GM23248 (cell line): ENCODE results near the gene CACNA2D1. TPM values are rescaled to one million over a fixed set of nuclear protein-coding genes. Genes with fewer than 3 reads are reported as not detected.

Experiments used
- DNase-seq: peaks from one replicate; pipeline ENCODE4 v3.0.0-alpha.2; 2015
- H2AFZ ChIP-seq: fragments of 200-600 bp; sonication (generic); 2 replicates; pipeline ENCODE4 v1.6.1; 2016; ENCODE audit warnings: antibody characterized with exemption
- H3F3A ChIP-seq: fragments of 200-600 bp; sonication (generic); 2 replicates; pipeline ENCODE4 v1.6.1; 2016; ENCODE audit warnings: mild to moderate bottlenecking, antibody characterized with exemption, mixed run types; ENCODE audit not compliant: insufficient read depth
- H3K27ac ChIP-seq: fragments of 200-600 bp; sonication (generic); 2 replicates; pipeline ENCODE4 v1.5.1; 2016; ENCODE audit warnings: mild to moderate bottlenecking
- H3K27me3 ChIP-seq: fragments of 200-600 bp; sonication (generic); replicated peaks from 2 replicates; pipeline ENCODE4 v1.6.1; 2016; ENCODE audit warnings: mild to moderate bottlenecking; ENCODE audit not compliant: insufficient read depth
- H3K36me3 ChIP-seq: fragments of 200-600 bp; sonication (generic); 2 replicates; pipeline ENCODE4 v1.6.1; 2016; ENCODE audit warnings: low read depth, mild to moderate bottlenecking
- H3K4me1 ChIP-seq: fragments of 200-600 bp; sonication (generic); 2 replicates; pipeline ENCODE4 v1.6.1; 2016; ENCODE audit warnings: mild to moderate bottlenecking; ENCODE audit not compliant: insufficient read depth
- H3K4me2 ChIP-seq: fragments of 200-600 bp; sonication (generic); one replicate; pipeline ENCODE4 v1.6.1; 2016; ENCODE audit warnings: mild to moderate bottlenecking; ENCODE audit not compliant: unreplicated experiment
- H3K4me3 ChIP-seq: fragments of 200-600 bp; sonication (generic); 2 replicates; pipeline ENCODE4 v1.5.1; 2016; ENCODE audit warnings: mild to moderate bottlenecking
- H3K79me2 ChIP-seq: fragments of 200-600 bp; sonication (generic); 2 replicates; pipeline ENCODE4 v1.6.1; 2016; ENCODE audit warnings: mild to moderate bottlenecking; ENCODE audit not compliant: insufficient read depth
- H3K9ac ChIP-seq: fragments of 200-600 bp; sonication (generic); 2 replicates; pipeline ENCODE4 v1.6.1; 2016; ENCODE audit warnings: mild to moderate bottlenecking
- H3K9me2 ChIP-seq: fragments of 200-600 bp; sonication (generic); 2 replicates; pipeline ENCODE4 v1.6.1; 2016; ENCODE audit warnings: mixed run types, mild to moderate bottlenecking, moderate library complexity; ENCODE audit not compliant: insufficient read depth
- H3K9me3 ChIP-seq: fragments of 200-600 bp; sonication (generic); one replicate; pipeline ENCODE4 v1.6.1; 2017; ENCODE audit warnings: low read depth
- H4K20me1 ChIP-seq: fragments of 200-600 bp; sonication (generic); 2 replicates; pipeline ENCODE4 v1.6.0; 2016; ENCODE audit not compliant: insufficient read depth
- EZH2 ChIP-seq: fragments of 200-600 bp; sonication (generic); IDR thresholded peaks from 2 replicates; pipeline ENCODE4 v1.6.1; 2018; ENCODE audit warnings: antibody characterized with exemption, mild to moderate bottlenecking; ENCODE audit not compliant: insufficient read depth, poor library complexity, severe bottlenecking
- EZH2phosphoT487 ChIP-seq: fragments of 200-600 bp; sonication (generic); IDR thresholded peaks from 2 replicates; pipeline ENCODE4 v1.6.1; 2018; ENCODE audit warnings: antibody characterized with exemption, moderate library complexity, mild to moderate bottlenecking, low read depth; ENCODE audit not compliant: insufficient read depth
- WGBS, 2 experiments: methylation state at CpG; one replicate each; pipeline ENCODE4 v1.1.6; 2015 to 2017; ENCODE audit warnings: low lambda C conversion rate in 2 of 2, low coverage in 1 of 2; ENCODE audit errors: missing lambda C conversion rate in 2 of 2; 5-methylcytosine and 5-hydroxymethylcytosine counted together
- in situ Hi-C: fragments of 300-500 bp; cut with MboI; formaldehyde crosslinking; loops from 2 replicates; pipeline ENCODE4 v1.15.0; 2020
- polyA plus RNA-seq: library from polyadenylated mRNA; unstranded; fragments of >200 nt; fragmentation: Nextera tagmentation; extraction: Ambion mirVana; gene quantifications from 2 replicates; pipeline ENCODE4 v1.2.1, GENCODE V29; 2016
- total RNA-seq: library from RNA; depleted of rRNA; stranded (reverse); fragments of >200 nt; shearing (Covaris generic); gene quantifications from 2 replicates; pipeline ENCODE4 v1.2.3, GENCODE V29; 2014

Gene CACNA2D1
- total and polyA plus RNA-seq, 2 experiments from 2014 or later, result 7.7 to 21.2 TPM

- H3K4me3 ChIP-seq, result no peak overlapping the region
- DNase-seq, result no peak
- no peaks in the 10 kb centered on the region for H3K36me3 ChIP-seq
- H3K27me3 ChIP-seq, result no peaks in the 10 kb centered on the region
- TF ChIP-seq EZH2, result no peak
- no peak for TF ChIP-seq EZH2phosphoT487
- no peaks in the 10 kb centered on the region for H4K20me1 ChIP-seq
- no peak overlapping the region for H2AFZ ChIP-seq
- H3K9me3 ChIP-seq, result no peaks in the 10 kb centered on the region
- H3K9ac ChIP-seq, result no peak overlapping the region
- no peaks in the 10 kb centered on the region for H3K9me2 ChIP-seq
- in situ Hi-C loops, result no loop called here
- H3K4me1 ChIP-seq, result no peaks in the 10 kb centered on the region
- H3F3A ChIP-seq, result no peaks in the 10 kb centered on the region
- H3K27ac ChIP-seq, result no peak overlapping the region
- 97 to 98% methylated on average over 3 of the region's 3 CpGs for WGBS, 2 experiments
- H3K4me2 ChIP-seq, result no peak overlapping the region
- H3K79me2 ChIP-seq, result no peaks in the 10 kb centered on the region
These were observed 168.2 kb downstream of the CACNA2D1 start for GRCh38 chr7:82275342-82275741.

DNA sequence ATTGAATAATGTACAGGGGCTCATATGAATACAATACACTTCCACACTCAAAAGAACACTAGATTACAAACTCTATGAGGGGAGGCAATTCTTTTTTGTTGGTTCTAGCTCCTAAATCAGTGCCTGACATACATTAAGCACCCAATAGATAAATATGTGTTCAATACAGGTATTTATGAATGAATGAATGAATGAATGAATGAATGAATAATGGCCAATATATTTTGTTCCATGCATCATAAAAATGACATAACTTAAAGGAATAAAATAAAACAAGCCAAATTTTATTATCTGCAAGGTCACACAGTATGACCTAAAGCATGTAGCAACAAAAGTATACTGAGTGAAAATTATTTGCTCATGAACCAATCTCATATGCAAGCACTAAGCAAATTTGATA lies 168.9 kb downstream of the CACNA2D1 start:
- in situ Hi-C loops, result no loop called here

GRCh38 chr7:82273886-82274285 lies 169.7 kb downstream of the CACNA2D1 start:
- no peak overlapping the region for H3K9ac ChIP-seq
- in situ Hi-C loops, result no loop called here
- DNase-seq, result no peak
- no peak for TF ChIP-seq EZH2
- TF ChIP-seq EZH2phosphoT487, result no peak
- no peaks in the 10 kb centered on the region; the same call in 1 of the 2 replicates for H4K20me1 ChIP-seq
- H3F3A ChIP-seq, result no peaks in the 10 kb centered on the region
- no peaks in the 10 kb centered on the region for H3K9me2 ChIP-seq
- H2AFZ ChIP-seq, result no peak overlapping the region
- H3K4me2 ChIP-seq, result no peak overlapping the region
- H3K36me3 ChIP-seq, result no peaks in the 10 kb centered on the region
- H3K4me3 ChIP-seq, result no peak overlapping the region
- H3K9me3 ChIP-seq, result no peaks in the 10 kb centered on the region
- WGBS, 2 experiments, result 76 to 86% methylated on average over 3 of the region's 3 CpGs
- no peak overlapping the region for H3K27ac ChIP-seq
- H3K4me1 ChIP-seq, result no peaks in the 10 kb centered on the region
- H3K27me3 ChIP-seq, result no peaks in the 10 kb centered on the region
- H3K79me2 ChIP-seq, result no peaks in the 10 kb centered on the region

More for the DNA sequence above, 168.9 kb downstream of the CACNA2D1 start:
- Histone ChIP-seq H2AFZ (no peak overlapping the region), H3K9ac (no peak overlapping the region), H3K4me2 (no peak overlapping the region), H3K4me3 (no peak overlapping the region), H3K9me2 (no peaks in the 10 kb centered on the region), H4K20me1 (no peaks in the 10 kb centered on the region; the same call in 1 of the 2 replicates), H3K27me3 (no peaks in the 10 kb centered on the region), H3K36me3 (no peaks in the 10 kb centered on the region), H3K9me3 (no peaks in the 10 kb centered on the region), H3K79me2 (no peaks in the 10 kb centered on the region), H3F3A (no peaks in the 10 kb centered on the region), H3K27ac (no peak overlapping the region), H3K4me1 (no peaks in the 10 kb centered on the region)
- DNase-seq, result no peak
- TF ChIP-seq EZH2phosphoT487 (no peak), EZH2 (no peak)

GRCh38 chr7:82270870-82271269 lies 172.7 kb downstream of the CACNA2D1 start:
- no peak overlapping the region for H3K27ac ChIP-seq
- 100% methylated on average over 1 of the region's 1 CpG for whole genome bisulfite sequencing, 2 experiments
- H2AFZ ChIP-seq, result no peak overlapping the region
- H4K20me1 ChIP-seq, result no peaks in the 10 kb centered on the region; the same call in 1 of the 2 replicates
- no peaks in the 10 kb centered on the region for H3K4me1 ChIP-seq
- no peak overlapping the region for H3K9ac ChIP-seq
- TF ChIP-seq EZH2, result no peak
- no peak overlapping the region for H3K4me2 ChIP-seq
- H3F3A ChIP-seq, result no peaks in the 10 kb centered on the region
- in situ Hi-C loops, result no loop called here
- no peak overlapping the region for H3K4me3 ChIP-seq
- H3K9me3 ChIP-seq, result no peaks in the 10 kb centered on the region
- no peaks in the 10 kb centered on the region for H3K79me2 ChIP-seq
- no peaks in the 10 kb centered on the region for H3K27me3 ChIP-seq
- DNase-seq, result no peak
- no peaks in the 10 kb centered on the region for H3K36me3 ChIP-seq
- H3K9me2 ChIP-seq, result no peaks in the 10 kb centered on the region

GRCh38 chr7:82268632-82269031 lies 174.9 kb downstream of the CACNA2D1 start:
- in situ Hi-C loops, result no loop called here
- no peak for DNase-seq
- H3K79me2 ChIP-seq, result no peaks in the 10 kb centered on the region
- H3K27ac ChIP-seq, result no peak overlapping the region
- no peak overlapping the region for H3K4me2 ChIP-seq
- H3F3A ChIP-seq, result no peaks in the 10 kb centered on the region
- H3K9me3 ChIP-seq, result no peaks in the 10 kb centered on the region
- no peak overlapping the region for H2AFZ ChIP-seq
- no peaks in the 10 kb centered on the region for H3K27me3 ChIP-seq
- TF ChIP-seq EZH2phosphoT487 (no peak), EZH2 (no peak)
- H4K20me1 ChIP-seq, result no peaks in the 10 kb centered on the region; the same call in 1 of the 2 replicates
- no peak overlapping the region for H3K4me3 ChIP-seq
- WGBS, 2 experiments, result 51 to 53% methylated on average over 1 of the region's 1 CpG
- H3K36me3 ChIP-seq, result no peaks in the 10 kb centered on the region
- no peaks in the 10 kb centered on the region for H3K9me2 ChIP-seq
- no peak overlapping the region for H3K9ac ChIP-seq
- no peaks in the 10 kb centered on the region for H3K4me1 ChIP-seq
